GM12878 (cell line): Measurements from ENCODE around the gene FMNL2. TPM values are rescaled to one million over a fixed set of nuclear protein-coding genes. Genes with fewer than 3 reads are reported as not detected.

Experiments used
- ATAC-seq: fragments of 200-7000 bp; cut with Tn5 transposase; 3 replicates; pipeline ENCODE4 v1.9.1; 2020; ENCODE audit warnings: mild to moderate bottlenecking, moderate library complexity
- BruUV-seq: library from RNA; stranded (reverse); fragments of 400-500 nt; replicated peaks from 2 replicates; lab custom pipeline; 2021; lab: Mats Ljungman, UMichigan
- CTCF ChIA-PET: fragments of 300-600 bp; sonication (Branson Sonifier 250); formaldehyde crosslinking; extraction: SDS; loops from one replicate; lab custom pipeline; 2021; ENCODE audit warnings: inconsistent platforms; lab: Yijun Ruan, JAX
- POLR2A ChIA-PET: fragments of 350-600 bp; formaldehyde crosslinking; extraction: SDS; loops from one replicate; lab custom pipeline; 2021; ENCODE audit warnings: inconsistent platforms; lab: Charles Lee
- RAD21 ChIA-PET: fragments of 300-600 bp; sonication (Branson Sonifier 250); formaldehyde crosslinking; loops from one replicate; lab custom pipeline; 2023; ENCODE audit warnings: antibody characterized with exemption; ENCODE audit not compliant: unreplicated experiment; lab: Charles Lee
- SMC1A ChIA-PET: fragments of 300-600 bp; sonication (Branson Sonifier 250); formaldehyde crosslinking; loops from one replicate; lab custom pipeline; 2023; ENCODE audit not compliant: unreplicated experiment, uncharacterized antibody; lab: Charles Lee
- DNase-seq: peaks from one replicate; pipeline ENCODE4 v3.0.0-alpha.2; 2011; ENCODE audit warnings: low read depth, low spot score
- FAIRE-seq: peaks from 3 replicates; lab custom pipeline; 2011; peaks lifted over from hg19 to GRCh38; lab: Jason Lieb, UNC
- H2AFZ ChIP-seq: 2 replicates; pipeline ENCODE4 v1.6.0; 2011; ENCODE audit warnings: low read depth, low read length, control low read depth; ENCODE audit not compliant: control insufficient read depth
- H3K27ac ChIP-seq: 2 replicates; pipeline ENCODE4 v1.5.1; 2011; ENCODE audit warnings: control low read depth; ENCODE audit not compliant: control insufficient read depth, insufficient read depth
- H3K27me3 ChIP-seq, 2 experiments: replicated peaks in 1 of 2; 2 replicates each; pipeline versions ENCODE4 v1.6.0 to v1.6.1; 2011; ENCODE audit warnings: low read length in 1 of 2; ENCODE audit not compliant: control insufficient read depth in 2 of 2, insufficient read depth in 2 of 2
- H3K36me3 ChIP-seq, 2 experiments: 2 replicates each; pipeline ENCODE4 v1.5.1; 2011; ENCODE audit warnings: low read length in 1 of 2; ENCODE audit not compliant: control insufficient read depth in 2 of 2, insufficient read depth in 2 of 2
- H3K4me1 ChIP-seq: 2 replicates; pipeline ENCODE4 v1.6.1; 2011; ENCODE audit warnings: mild to moderate bottlenecking, low read length, moderate library complexity, mixed read lengths; ENCODE audit not compliant: control insufficient read depth, insufficient read depth
- H3K4me2 ChIP-seq: 2 replicates; pipeline ENCODE4 v1.6.0; 2011; ENCODE audit warnings: control low read depth; ENCODE audit not compliant: control insufficient read depth, insufficient read depth
- H3K4me3 ChIP-seq: fragments of 200-600 bp; sonication (generic); 2 replicates; pipeline ENCODE4 v1.5.1; 2016
- H3K79me2 ChIP-seq: 2 replicates; pipeline ENCODE4 v1.6.0; 2011; ENCODE audit warnings: low read length; ENCODE audit not compliant: control insufficient read depth, insufficient read depth
- H3K9ac ChIP-seq: 2 replicates; pipeline ENCODE4 v1.8.0; 2011; ENCODE audit warnings: low read length, control low read depth, mixed read lengths; ENCODE audit not compliant: control insufficient read depth, insufficient read depth
- H3K9me3 ChIP-seq: replicated peaks from 3 replicates; pipeline ENCODE4 v1.5.1; 2011; ENCODE audit warnings: mild to moderate bottlenecking, low read length; ENCODE audit not compliant: control insufficient read depth, insufficient read depth
- H4K20me1 ChIP-seq: 2 replicates; pipeline ENCODE4 v1.6.0; 2011; ENCODE audit not compliant: control insufficient read depth, insufficient read depth
- BRCA1 ChIP-seq: IDR thresholded peaks from 2 replicates; pipeline ENCODE4 v1.6.1; 2011; ENCODE audit warnings: low read depth, low read length, improper control_type of control experiment
- CBFB ChIP-seq: IDR thresholded peaks from 2 replicates; pipeline ENCODE4 v1.6.1; 2016; ENCODE audit warnings: antibody characterized with exemption, low read depth
- JUNB ChIP-seq: IDR thresholded peaks from 2 replicates; pipeline ENCODE4 v1.6.1; 2016; ENCODE audit warnings: antibody characterized with exemption, mild to moderate bottlenecking
- NR2C1 ChIP-seq: fragments of 450-650 bp; IDR thresholded peaks from 2 replicates; pipeline ENCODE4 v1.6.1; 2017; ENCODE audit warnings: antibody characterized with exemption, mild to moderate bottlenecking, moderate library complexity
- PML ChIP-seq: IDR thresholded peaks from 2 replicates; pipeline ENCODE4 v1.6.1; 2012; ENCODE audit warnings: low read length, inconsistent platforms
- POLR2AphosphoS2 ChIP-seq: IDR thresholded peaks from 2 replicates; pipeline ENCODE4 v1.6.1; 2011; ENCODE audit warnings: low read depth, mild to moderate bottlenecking, low read length, improper control_type of control experiment, moderate library complexity
- RB1 ChIP-seq: fragments of 450-650 bp; formaldehyde crosslinking; IDR thresholded peaks from 2 replicates; pipeline ENCODE4 v1.6.1; 2017; ENCODE audit warnings: mild to moderate bottlenecking, borderline replicate concordance
- SPI1 ChIP-seq: IDR thresholded peaks from 2 replicates; pipeline ENCODE4 v1.6.1; 2011; ENCODE audit warnings: low read depth, mild to moderate bottlenecking, low read length, moderate library complexity, borderline replicate concordance; ENCODE audit not compliant: insufficient read depth
- SREBF2 ChIP-seq: IDR thresholded peaks from 2 replicates; pipeline ENCODE4 v1.6.1; 2012; ENCODE audit warnings: mild to moderate bottlenecking, low read length
- TBL1XR1 ChIP-seq: IDR thresholded peaks from 2 replicates; pipeline ENCODE4 v1.6.1; 2012; ENCODE audit warnings: low read depth, low read length, improper control_type of control experiment
- TCF12 ChIP-seq: IDR thresholded peaks from 2 replicates; pipeline ENCODE4 v1.6.1; 2011; ENCODE audit warnings: low read depth, mild to moderate bottlenecking, low read length
- YBX1 ChIP-seq: fragments of 450-650 bp; IDR thresholded peaks from 2 replicates; pipeline ENCODE4 v1.6.1; 2016; ENCODE audit warnings: antibody characterized with exemption
- ZNF207 ChIP-seq: fragments of 450-650 bp; IDR thresholded peaks from 2 replicates; pipeline ENCODE4 v1.6.1; 2014; ENCODE audit warnings: antibody characterized with exemption, mild to moderate bottlenecking, borderline replicate concordance
- ZNF217 ChIP-seq: fragments of 450-650 bp; IDR thresholded peaks from 2 replicates; pipeline ENCODE4 v1.6.1; 2017; ENCODE audit warnings: antibody characterized with exemption, mild to moderate bottlenecking
- ZNF622 ChIP-seq: fragments of 450-650 bp; IDR thresholded peaks from 2 replicates; pipeline ENCODE4 v1.6.1; 2017; ENCODE audit warnings: mild to moderate bottlenecking, inconsistent platforms
- WGBS: methylation state at CpG from one replicate; pipeline ENCODE4 v1.1.6; 2016; ENCODE audit warnings: low lambda C conversion rate; ENCODE audit not compliant: insufficient replicate concordance, insufficient coverage; ENCODE audit errors: missing lambda C conversion rate; 5-methylcytosine and 5-hydroxymethylcytosine counted together
- in situ Hi-C: fragments of 300-500 bp; cut with MboI; formaldehyde crosslinking; loops from 9 replicates; pipeline ENCODE4 v1.14.3; 2018; ENCODE audit warnings: mixed read lengths
- intact Hi-C: fragments of 100-400 bp; cut with micrococcal nuclease; formaldehyde crosslinking; loops from one replicate; pipeline ENCODE4 v1.14.2; 2022; ENCODE audit not compliant: unreplicated experiment
- polyA plus RNA-seq, 11 experiments: library from polyadenylated mRNA; depleted of rRNA in 4 of 11; unstranded in 6 of 11; stranded (reverse) in 5 of 11; fragments of >200 nt; fragmentation: Nextera tagmentation in 4 of 11; fragmentation: Illumina TruSeq in 1 of 11; extraction: Ambion mirVana in 4 of 11; extraction: Trizol in 1 of 11; gene quantifications; 1 replicate in 1 of 11; 2 replicates in 10 of 11; pipeline versions ENCODE4 v1.2.1 to v1.2.3, GENCODE V29; 2011 to 2016; ENCODE audit warnings: inconsistent platforms in 2 of 11, missing spikeins in 2 of 11, low read depth in 1 of 11
- total RNA-seq, 4 experiments: library from RNA; depleted of rRNA in 3 of 4; stranded (reverse); fragments of >200 nt in 3 of 4; fragmentation: Illumina TruSeq in 1 of 4; extraction: Trizol in 1 of 4; gene quantifications; 2 replicates each; pipeline versions ENCODE4 v1.2.1 to v1.2.3, GENCODE V29; 2013 to 2021
- TF ChIP-seq, protein P1 (sequence below): IDR thresholded peaks from 2 replicates; pipeline ENCODE4 v1.6.1; 2011; ENCODE audit warnings: borderline replicate concordance, low read depth, mild to moderate bottlenecking, moderate library complexity, low read length; ENCODE audit not compliant: insufficient read depth, poor library complexity, severe bottlenecking
- TF ChIP-seq, protein P2 (sequence below): fragments of 450-650 bp; IDR thresholded peaks from 2 replicates; pipeline ENCODE4 v1.6.1; 2017; ENCODE audit warnings: antibody characterized with exemption, mild to moderate bottlenecking, moderate library complexity
- TF ChIP-seq, protein P3 (sequence below): IDR thresholded peaks from 2 replicates; pipeline ENCODE4 v1.6.1; 2012; ENCODE audit warnings: mild to moderate bottlenecking, low read depth, low read length

Gene FMNL2
- total and polyA plus RNA-seq, 10 of the 15 experiments (the other 5 are each of a cell fraction or from before 2014, with no cell fraction given) = 0.13 to 9.9 (median 0.35) TPM

DNA sequence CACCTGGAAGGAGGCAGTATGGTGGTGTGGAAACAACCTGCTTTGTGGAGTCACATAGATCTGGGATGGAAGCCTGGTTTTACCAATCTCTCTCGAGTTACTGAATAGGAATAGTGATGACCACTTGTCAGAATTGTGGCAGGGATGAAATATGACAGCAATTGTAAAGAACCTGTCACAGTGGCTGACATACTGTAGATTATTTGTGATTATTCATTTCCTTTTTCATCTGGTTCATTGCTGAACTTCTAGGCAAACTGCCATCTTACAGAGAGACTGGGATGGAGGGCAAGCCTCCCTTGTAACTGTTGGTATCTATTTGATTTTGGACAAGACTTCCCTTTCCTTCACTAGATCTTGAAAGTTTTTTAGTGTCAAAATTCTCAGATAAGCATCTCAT lies 42.0 kb downstream of the FMNL2 start (continued):
- TF ChIP-seq, protein P1, sequence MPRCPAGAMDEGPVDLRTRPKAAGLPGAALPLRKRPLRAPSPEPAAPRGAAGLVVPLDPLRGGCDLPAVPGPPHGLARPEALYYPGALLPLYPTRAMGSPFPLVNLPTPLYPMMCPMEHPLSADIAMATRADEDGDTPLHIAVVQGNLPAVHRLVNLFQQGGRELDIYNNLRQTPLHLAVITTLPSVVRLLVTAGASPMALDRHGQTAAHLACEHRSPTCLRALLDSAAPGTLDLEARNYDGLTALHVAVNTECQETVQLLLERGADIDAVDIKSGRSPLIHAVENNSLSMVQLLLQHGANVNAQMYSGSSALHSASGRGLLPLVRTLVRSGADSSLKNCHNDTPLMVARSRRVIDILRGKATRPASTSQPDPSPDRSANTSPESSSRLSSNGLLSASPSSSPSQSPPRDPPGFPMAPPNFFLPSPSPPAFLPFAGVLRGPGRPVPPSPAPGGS = no peak
- TF ChIP-seq, all 136 proteins: peak for 0

DNA sequence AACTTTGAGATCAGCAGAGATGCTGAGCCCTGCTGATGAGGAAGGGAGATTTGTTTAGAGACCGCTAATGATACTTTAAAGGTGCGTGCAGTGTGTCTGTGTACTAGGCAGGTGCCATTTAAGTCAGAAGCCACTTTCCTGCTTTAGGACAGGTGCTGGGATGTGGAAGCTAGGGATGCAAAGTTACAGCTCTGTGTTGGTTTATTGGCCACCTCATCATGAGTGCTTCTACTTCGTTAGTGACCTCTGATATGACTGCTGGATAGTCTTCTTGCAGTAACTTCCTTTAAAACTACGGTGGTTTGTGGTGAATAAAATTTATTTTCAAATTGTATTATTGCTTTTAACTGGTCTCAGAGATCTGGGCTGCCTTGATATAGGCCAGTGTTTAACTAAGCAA lies 44.1 kb downstream of the FMNL2 start:
- no peak for FAIRE-seq
- Histone ChIP-seq H3K36me3 (no peaks in the 10 kb centered on the region), H3K27me3 (no peaks in the 10 kb centered on the region), H3K4me1 (no peaks in the 10 kb centered on the region), H4K20me1 (no peaks in the 10 kb centered on the region), H3K9ac (no peak overlapping the region), H3K4me3 (no peak overlapping the region), H2AFZ (no peak overlapping the region), H3K9me3 (no peaks in the 10 kb centered on the region), H3K27ac (no peak overlapping the region), H3K79me2 (no peaks in the 10 kb centered on the region), H3K4me2 (no peak overlapping the region)
- ChIA-PET SMC1A (interaction anchor here (0.9 to 1.5 kb wide), 4 partner anchors 8 to 43 kb away, joined by 3 to 4 read pairs (median 3); no protein-coding TSS in a partner anchor), POLR2A (no interaction called here), RAD21 (no interaction called here), CTCF (interaction anchor here (1.5 kb wide), 1 partner anchor 247 kb away, joined by 3 read pairs; no protein-coding TSS in a partner anchor)
- BruUV-seq = no TSS peak
- in situ Hi-C loops (no loop called here), intact Hi-C loops (no loop called here)
- DNase-seq = no peak
- ATAC-seq = no peak
- WGBS = 48% methylated on average over 4 of the region's 4 CpGs
- no peak for TF ChIP-seq NR2C1
- no peak for TF ChIP-seq RB1
- no peak for TF ChIP-seq JUNB
- TF ChIP-seq, protein P2, sequence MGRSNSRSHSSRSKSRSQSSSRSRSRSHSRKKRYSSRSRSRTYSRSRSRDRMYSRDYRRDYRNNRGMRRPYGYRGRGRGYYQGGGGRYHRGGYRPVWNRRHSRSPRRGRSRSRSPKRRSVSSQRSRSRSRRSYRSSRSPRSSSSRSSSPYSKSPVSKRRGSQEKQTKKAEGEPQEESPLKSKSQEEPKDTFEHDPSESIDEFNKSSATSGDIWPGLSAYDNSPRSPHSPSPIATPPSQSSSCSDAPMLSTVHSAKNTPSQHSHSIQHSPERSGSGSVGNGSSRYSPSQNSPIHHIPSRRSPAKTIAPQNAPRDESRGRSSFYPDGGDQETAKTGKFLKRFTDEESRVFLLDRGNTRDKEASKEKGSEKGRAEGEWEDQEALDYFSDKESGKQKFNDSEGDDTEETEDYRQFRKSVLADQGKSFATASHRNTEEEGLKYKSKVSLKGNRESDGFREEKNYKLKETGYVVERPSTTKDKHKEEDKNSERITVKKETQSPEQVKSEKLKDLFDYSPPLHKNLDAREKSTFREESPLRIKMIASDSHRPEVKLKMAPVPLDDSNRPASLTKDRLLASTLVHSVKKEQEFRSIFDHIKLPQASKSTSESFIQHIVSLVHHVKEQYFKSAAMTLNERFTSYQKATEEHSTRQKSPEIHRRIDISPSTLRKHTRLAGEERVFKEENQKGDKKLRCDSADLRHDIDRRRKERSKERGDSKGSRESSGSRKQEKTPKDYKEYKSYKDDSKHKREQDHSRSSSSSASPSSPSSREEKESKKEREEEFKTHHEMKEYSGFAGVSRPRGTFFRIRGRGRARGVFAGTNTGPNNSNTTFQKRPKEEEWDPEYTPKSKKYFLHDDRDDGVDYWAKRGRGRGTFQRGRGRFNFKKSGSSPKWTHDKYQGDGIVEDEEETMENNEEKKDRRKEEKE = no peak
- no peak for TF ChIP-seq CBFB
- TF ChIP-seq POLR2AphosphoS2 = no peak
- TF ChIP-seq SPI1 = no peak
- TF ChIP-seq TBL1XR1 = no peak
- TF ChIP-seq BRCA1 = no peak
- no peak for TF ChIP-seq TCF12
- TF ChIP-seq SREBF2 = no peak
- no peak for TF ChIP-seq YBX1
- TF ChIP-seq ZNF622 = no peak
- TF ChIP-seq, protein P3, sequence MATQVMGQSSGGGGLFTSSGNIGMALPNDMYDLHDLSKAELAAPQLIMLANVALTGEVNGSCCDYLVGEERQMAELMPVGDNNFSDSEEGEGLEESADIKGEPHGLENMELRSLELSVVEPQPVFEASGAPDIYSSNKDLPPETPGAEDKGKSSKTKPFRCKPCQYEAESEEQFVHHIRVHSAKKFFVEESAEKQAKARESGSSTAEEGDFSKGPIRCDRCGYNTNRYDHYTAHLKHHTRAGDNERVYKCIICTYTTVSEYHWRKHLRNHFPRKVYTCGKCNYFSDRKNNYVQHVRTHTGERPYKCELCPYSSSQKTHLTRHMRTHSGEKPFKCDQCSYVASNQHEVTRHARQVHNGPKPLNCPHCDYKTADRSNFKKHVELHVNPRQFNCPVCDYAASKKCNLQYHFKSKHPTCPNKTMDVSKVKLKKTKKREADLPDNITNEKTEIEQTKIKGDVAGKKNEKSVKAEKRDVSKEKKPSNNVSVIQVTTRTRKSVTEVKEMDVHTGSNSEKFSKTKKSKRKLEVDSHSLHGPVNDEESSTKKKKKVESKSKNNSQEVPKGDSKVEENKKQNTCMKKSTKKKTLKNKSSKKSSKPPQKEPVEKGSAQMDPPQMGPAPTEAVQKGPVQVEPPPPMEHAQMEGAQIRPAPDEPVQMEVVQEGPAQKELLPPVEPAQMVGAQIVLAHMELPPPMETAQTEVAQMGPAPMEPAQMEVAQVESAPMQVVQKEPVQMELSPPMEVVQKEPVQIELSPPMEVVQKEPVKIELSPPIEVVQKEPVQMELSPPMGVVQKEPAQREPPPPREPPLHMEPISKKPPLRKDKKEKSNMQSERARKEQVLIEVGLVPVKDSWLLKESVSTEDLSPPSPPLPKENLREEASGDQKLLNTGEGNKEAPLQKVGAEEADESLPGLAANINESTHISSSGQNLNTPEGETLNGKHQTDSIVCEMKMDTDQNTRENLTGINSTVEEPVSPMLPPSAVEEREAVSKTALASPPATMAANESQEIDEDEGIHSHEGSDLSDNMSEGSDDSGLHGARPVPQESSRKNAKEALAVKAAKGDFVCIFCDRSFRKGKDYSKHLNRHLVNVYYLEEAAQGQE = no peak
- no peak for TF ChIP-seq PML
- no peak for TF ChIP-seq ZNF217
- no peak for TF ChIP-seq ZNF207
